GM21717 (cell line): ENCODE data around the gene ZNF316.
"Not testable (repeated sequence)": the region's sequence is repeated elsewhere in the genome, so short reads cannot be mapped to it uniquely, and the experiment has no call there.

Source experiments
- ATAC-seq: cut with Tn5 transposase; IDR thresholded peaks from one replicate; pipeline ENCODE4 v1.9.1; 2021; ENCODE audit warnings: mild to moderate bottlenecking, moderate library complexity; ENCODE audit not compliant: unreplicated experiment

The ZNF316 gene

GRCh38 chr7:6646465-6646864 lies 9.3 kb downstream of the ZNF316 start:
- ATAC-seq, result no peak

- ATAC-seq, result no peak
These were observed 10.0 kb downstream of the ZNF316 start for GRCh38 chr7:6647080-6647479.

- no peak for ATAC-seq
These were observed 10.4 kb downstream of the ZNF316 start for GRCh38 chr7:6647541-6647940.

DNA sequence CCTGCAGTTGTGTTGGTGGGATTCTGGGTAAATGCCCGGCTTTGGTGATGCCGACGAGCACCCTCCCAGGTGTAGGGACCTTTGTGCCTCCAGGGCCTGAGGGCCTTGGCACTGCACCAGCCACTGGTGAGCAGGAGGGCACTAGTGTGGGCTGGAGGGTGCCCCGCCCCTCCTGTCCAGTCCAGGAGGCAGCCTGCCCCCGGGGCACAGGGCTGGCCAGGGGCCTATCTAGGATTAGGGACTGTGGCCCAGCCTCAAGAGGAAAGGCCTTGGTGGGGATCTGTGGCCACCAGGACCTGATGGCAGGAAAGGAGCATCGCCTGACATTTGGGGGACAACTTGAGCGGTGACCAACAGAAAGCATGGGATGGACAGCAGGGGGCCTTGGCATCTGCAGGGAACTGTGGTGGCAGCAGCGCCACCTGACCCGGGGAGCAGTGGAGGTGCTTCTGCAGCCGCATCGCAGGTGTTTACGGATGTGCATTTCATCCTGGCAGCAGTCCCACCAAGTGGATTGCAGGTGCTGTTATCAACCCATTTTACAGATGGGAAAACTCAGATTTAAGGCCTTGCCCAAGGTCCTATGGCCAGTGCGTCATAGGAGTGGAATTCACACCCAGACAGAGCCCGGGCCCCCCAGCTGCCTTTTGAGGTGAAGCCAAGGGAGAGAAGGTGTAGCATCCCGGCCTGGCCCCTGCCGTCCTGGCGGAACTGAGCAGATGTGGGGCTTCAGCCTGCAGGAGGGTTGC lies 11.1 kb downstream of the ZNF316 start:
- ATAC-seq, result no peak

DNA sequence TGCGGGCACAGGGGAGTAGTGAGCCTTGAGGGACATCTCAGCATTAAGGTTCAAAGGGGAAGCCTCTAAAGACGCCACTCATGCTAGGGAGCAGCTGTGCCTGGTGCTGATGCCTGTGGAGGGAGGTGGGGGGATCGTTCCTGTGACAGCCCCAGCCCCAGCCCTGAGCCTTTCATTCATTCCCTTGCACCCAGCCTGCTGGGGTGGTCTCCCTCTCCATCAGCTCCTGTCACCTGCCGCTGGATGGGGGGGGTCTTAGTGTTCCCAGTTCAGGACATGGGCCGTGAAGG lies 11.6 kb downstream of the ZNF316 start:
- ATAC-seq, result no peak

DNA sequence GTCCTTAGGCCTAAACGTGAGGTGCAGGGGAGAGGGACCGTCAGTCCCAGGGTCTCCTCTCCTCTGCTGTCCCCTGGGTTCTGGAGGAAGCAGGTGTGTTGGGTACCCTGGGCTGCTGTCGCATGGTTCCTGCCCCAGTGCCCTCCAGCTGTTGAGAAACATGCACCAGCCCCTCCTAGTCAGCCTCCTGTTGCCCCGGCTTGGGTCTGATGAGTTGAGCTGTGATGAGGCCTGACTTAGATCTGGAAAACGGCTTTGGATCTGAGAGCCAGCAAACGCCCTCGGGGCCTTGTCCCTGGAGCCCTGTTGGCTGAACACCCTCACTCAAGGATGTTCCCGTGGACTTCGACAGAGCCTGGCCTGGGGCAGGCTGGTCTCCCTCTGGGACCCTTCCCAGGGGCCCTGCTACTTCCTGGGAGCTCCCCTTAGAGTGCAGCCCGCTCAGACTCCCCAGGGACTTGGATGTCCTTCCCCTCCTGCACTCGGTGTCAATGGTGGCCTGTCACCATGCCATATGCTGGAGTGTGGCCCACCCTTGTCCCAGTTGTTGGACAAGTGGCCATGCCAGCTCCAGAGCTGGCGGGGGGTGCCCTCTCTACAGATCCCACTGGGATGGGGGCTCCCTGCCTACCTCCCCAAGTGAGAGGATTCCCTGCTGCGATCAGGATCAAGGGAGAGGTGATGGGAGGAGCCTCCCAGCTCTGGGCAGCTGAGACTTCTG lies 12.3 kb downstream of the ZNF316 start:
- no peak for ATAC-seq

GRCh38 chr7:6650086-6650485 lies 13.0 kb downstream of the ZNF316 start:
- no peak for ATAC-seq

DNA sequence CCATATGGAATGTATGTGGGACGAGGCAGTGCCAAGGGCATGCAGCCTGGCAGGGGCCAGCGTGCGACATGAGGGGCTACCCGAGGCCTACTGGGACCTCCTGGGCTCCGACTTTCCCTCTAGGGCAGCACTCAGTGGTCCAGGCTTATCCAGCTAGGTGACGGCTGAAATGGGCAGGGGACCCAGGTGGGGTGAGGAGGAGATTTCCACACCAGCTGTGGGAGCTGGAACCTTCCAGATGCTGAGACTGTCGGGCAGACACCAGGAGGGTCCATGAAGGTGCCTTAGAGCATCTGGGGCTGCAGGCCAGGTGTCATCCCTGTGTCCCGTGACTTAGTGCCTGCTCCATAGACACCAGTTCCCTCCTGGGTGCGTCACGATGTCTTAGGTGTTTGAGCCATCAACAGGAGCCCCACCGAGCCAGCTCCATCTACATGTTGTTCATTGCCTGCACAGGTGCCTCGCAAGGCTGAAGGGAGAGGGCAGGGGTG lies 13.4 kb downstream of the ZNF316 start:
- ATAC-seq, result no peak

DNA sequence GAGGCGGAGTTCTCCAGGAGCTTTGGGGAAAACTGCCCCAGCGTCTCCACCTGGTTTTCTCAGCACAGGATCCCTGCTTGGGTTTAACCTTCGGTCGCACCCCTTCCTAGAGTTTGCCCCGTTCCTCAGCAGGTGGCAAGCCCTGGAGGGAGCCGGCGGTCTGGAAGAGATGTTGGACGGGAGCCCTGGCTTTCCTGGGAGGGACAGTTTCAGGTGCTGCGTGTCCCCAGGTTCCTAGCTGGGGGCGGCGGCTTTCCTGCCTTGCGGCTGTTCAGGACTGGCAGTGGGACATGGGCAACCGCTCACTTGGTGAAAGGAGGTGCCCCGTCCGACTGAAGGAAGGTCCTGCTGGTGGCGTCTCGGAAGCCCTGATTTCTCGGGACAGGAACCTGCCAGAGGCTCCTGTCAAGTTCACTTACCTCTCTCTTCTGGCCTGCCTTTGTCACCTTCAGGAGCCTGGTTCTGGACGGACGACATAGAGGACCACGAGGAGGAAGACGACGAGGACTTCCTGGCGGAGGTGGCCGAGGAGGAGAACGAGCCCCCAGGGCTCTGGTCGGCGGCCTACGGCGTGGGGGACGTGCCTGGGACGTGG lies 14.8 kb downstream of the ZNF316 start:
- no peak for ATAC-seq

DNA sequence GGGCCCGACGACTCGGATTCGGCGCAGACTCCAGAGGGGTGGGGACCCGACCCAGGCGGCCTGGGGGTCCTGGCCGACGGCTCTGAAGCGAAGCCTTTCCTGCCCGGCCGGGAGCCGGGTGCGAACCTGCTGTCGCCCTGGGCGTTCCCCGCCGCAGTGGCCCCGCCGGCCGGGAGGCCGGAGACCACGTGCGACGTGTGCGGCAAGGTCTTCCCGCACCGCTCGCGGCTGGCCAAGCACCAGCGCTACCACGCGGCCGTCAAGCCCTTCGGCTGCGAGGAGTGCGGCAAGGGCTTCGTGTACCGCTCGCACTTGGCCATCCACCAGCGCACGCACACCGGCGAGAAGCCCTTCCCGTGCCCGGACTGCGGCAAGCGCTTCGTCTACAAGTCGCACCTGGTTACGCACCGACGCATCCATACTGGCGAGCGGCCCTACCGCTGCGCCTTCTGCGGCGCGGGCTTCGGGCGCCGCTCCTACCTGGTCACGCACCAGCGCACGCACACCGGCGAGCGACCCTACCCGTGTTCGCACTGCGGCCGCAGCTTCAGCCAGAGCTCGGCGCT lies 15.4 kb downstream of the ZNF316 start:
- no peak for ATAC-seq

- ATAC-seq, result no peak
These were observed 16.2 kb downstream of the ZNF316 start for GRCh38 chr7:6653071-6654003.

GRCh38 chr7:6654113-6654841 lies 17.2 kb downstream of the ZNF316 start:
- ATAC-seq, result no peak

DNA sequence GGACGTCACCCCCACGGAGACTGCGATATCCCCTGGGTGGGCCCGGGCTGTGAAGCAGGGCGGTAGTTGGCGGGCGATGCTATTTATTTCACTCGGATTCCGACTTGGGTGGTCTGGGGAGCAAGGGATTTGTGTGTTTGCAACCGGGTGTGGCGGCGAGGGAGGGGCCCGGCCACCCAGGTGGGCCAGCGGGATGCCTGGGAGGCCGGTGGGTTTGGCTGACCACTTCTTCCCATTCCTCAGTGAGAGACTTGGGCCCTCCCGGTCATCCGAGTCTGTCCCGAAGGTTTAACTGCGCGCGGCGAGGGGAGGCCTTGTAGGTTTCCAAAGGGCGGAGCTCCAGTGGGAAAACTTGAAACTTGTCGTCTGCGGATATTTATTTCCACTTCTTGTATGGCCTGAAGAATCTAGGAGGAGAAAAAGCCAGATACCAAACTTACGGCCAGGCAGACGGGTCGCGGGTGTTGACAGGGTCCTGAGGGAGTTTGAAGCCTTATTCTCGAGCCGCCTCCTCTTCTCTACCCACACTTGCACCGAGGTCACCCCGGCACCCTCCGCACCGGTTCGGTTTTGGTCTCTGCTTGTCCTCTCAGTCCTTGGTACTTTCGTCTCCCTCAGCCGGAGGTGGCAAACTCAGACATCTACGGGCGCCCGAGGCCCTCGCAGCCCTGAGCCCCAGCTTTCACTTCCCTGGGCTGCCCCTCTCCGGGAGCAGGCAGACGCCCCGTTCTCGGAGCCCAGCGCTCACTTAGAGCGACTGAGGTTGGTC lies 17.9 kb downstream of the ZNF316 start:
- ATAC-seq, result no peak

GRCh38 chr7:6655636-6656385 lies 18.7 kb downstream of the ZNF316 start:
- no peak for ATAC-seq

GRCh38 chr7:6656413-6656812 lies 19.3 kb downstream of the ZNF316 start:
- no peak for ATAC-seq

DNA sequence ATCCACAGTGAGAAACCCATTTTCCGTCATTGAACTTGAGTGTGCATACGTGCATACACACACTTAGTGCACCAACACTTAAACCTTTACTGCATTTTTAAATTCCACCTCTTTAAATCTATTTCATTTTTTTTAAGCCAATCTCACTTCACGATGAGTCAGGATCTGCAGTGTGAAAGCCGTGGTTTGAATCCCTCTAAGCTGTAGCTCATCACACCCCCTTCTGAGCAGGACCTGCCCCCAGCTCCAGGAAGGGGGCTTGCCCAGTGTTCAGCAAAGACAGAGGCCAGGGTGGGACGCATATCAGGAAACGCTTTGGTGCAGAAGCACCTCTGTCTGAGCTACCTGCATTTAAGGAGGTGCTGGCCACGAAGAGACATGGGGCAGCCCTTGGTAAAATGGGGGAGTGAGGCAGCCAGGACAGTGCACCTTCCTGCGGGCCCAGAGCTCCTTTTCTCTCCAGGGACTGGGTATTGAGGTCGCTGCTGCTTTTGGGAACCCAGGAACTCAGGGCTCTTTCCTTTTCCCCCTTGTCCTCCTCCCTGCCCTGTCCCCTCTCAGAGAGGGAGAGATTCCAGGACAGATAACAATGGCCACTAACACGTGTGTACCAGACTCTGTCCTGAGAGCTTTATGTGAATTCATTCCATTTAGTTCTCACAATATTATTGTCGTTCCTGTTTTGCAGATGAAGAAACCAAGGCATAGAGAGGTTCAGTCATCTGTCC lies 21.7 kb downstream of the ZNF316 start:
- no peak for ATAC-seq

DNA sequence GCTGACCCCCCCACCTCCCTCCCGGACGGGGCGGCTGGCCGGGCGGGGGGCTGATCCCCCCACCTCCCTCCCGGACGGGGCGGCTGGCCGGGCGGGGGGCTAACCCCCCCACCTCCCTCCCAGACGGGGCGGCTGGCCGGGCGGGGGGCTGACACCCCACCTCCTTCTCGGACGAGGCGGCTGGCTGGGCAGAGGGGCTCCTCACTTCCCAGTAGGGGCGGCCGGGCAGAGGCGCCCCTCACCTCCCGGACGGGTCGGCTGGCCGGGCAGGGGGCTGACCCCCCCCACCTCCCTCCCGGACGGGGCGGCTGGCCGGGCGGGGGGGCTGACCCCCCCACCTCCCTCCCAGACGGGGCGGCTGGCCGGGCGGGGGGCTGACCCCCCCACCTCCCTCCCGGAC lies 33.7 kb downstream of the ZNF316 start:
- ATAC-seq, result not testable (repeated sequence)

GRCh38 chr7:6675807-6676405 lies 38.8 kb downstream of the ZNF316 start:
- ATAC-seq, result no peak
